Endothelial cell of umbilical vein (primary cell): Measurements from ENCODE around the gene CINP. TPM values are rescaled to one million over a fixed set of nuclear protein-coding genes. Genes with fewer than 3 reads are reported as not detected.

Experiments
- BruUV-seq: library from RNA; stranded (reverse); fragments of 400-500 nt; replicated peaks from 2 replicates; lab custom pipeline; 2021; lab: Mats Ljungman, UMichigan
- CTCF ChIA-PET: fragments of 300-600, 350-600 bp; sonication (Branson Sonifier 250); formaldehyde crosslinking; loops from one replicate; lab custom pipeline; 2021; ENCODE audit warnings: antibody characterized with exemption, inconsistent platforms; lab: Charles Lee
- POLR2A ChIA-PET: fragments of 300-600, 350-600 bp; sonication (Branson Sonifier 250); formaldehyde crosslinking; loops from one replicate; lab custom pipeline; 2021; ENCODE audit warnings: antibody characterized with exemption, inconsistent platforms; lab: Charles Lee
- DNase-seq: peaks from one replicate; pipeline ENCODE4 v3.0.0-alpha.2; 2011; ENCODE audit warnings: low read depth, low spot score
- FAIRE-seq: peaks from 2 replicates; lab custom pipeline; 2011; peaks lifted over from hg19 to GRCh38; lab: Jason Lieb, UNC
- H2AFZ ChIP-seq: 2 replicates; pipeline ENCODE4 v1.6.0; 2012; ENCODE audit warnings: low read depth, low read length, control low read depth, inconsistent platforms
- H3K27ac ChIP-seq: 2 replicates; pipeline ENCODE4 v1.5.1; 2011; ENCODE audit warnings: low read depth, mild to moderate bottlenecking, control low read depth, low read length, moderate library complexity; ENCODE audit not compliant: insufficient read depth
- H3K27me3 ChIP-seq, 2 experiments: 2 replicates each; pipeline versions ENCODE4 v1.6.0 to v1.6.1; 2011; ENCODE audit warnings: low read length in 2 of 2, mixed read lengths in 1 of 2; ENCODE audit not compliant: control insufficient read depth in 2 of 2, insufficient read depth in 2 of 2
- H3K36me3 ChIP-seq, 2 experiments: 2 replicates in 1 of 2; 3 replicates in 1 of 2; pipeline ENCODE4 v1.5.1; 2011; ENCODE audit warnings: low read length in 2 of 2, mild to moderate bottlenecking in 1 of 2, moderate library complexity in 1 of 2; ENCODE audit not compliant: control insufficient read depth in 2 of 2, insufficient read depth in 2 of 2; ENCODE audit errors: extremely low read depth in 1 of 2
- H3K4me1 ChIP-seq: 3 replicates; pipeline ENCODE4 v1.5.1; 2011; ENCODE audit warnings: mild to moderate bottlenecking, low read length; ENCODE audit not compliant: control insufficient read depth, insufficient read depth; ENCODE audit errors: extremely low read depth
- H3K4me2 ChIP-seq: 2 replicates; pipeline ENCODE4 v1.6.1; 2011; ENCODE audit warnings: low read length, control low read depth, mixed read lengths; ENCODE audit not compliant: insufficient read depth
- H3K4me3 ChIP-seq, 3 experiments: fragments of 200-600 bp in 1 of 3; sonication (generic), shearing (Covaris generic) in 1 of 3; replicated peaks in 1 of 3; 2 replicates each; pipeline ENCODE4 v1.5.1; 2011 to 2016; ENCODE audit warnings: control low read depth in 3 of 3, low read length in 3 of 3, mild to moderate bottlenecking in 2 of 3, inconsistent platforms in 1 of 3, low read depth in 1 of 3, moderate library complexity in 1 of 3; ENCODE audit not compliant: insufficient read depth in 1 of 3
- H3K79me2 ChIP-seq: 2 replicates; pipeline ENCODE4 v1.6.0; 2012; ENCODE audit warnings: low read length, inconsistent platforms; ENCODE audit not compliant: control insufficient read depth, insufficient read depth
- H3K9ac ChIP-seq: replicated peaks from 2 replicates; pipeline ENCODE3; 2011; ENCODE audit warnings: low read length, control low read depth; ENCODE audit not compliant: insufficient read depth; ENCODE audit errors: extremely low read depth
- H3K9me1 ChIP-seq: replicated peaks from 3 replicates; pipeline ENCODE4 v1.6.0; 2011; ENCODE audit warnings: mild to moderate bottlenecking, low read length; ENCODE audit not compliant: control insufficient read depth, insufficient read depth; ENCODE audit errors: extremely low read depth
- H3K9me3 ChIP-seq: replicated peaks from 2 replicates; pipeline ENCODE4 v1.5.1; 2012; ENCODE audit warnings: low read length, inconsistent platforms; ENCODE audit not compliant: control insufficient read depth, insufficient read depth
- H4K20me1 ChIP-seq: replicated peaks from 2 replicates; pipeline ENCODE3; 2011; ENCODE audit warnings: mild to moderate bottlenecking, low read length; ENCODE audit not compliant: control insufficient read depth, insufficient read depth; ENCODE audit errors: extremely low read depth
- FOS ChIP-seq: IDR thresholded peaks from 2 replicates; pipeline ENCODE4 v1.6.1; 2011; ENCODE audit warnings: mild to moderate bottlenecking, low read length, moderate library complexity, borderline replicate concordance; ENCODE audit not compliant: insufficient read depth
- GATA2 ChIP-seq: IDR thresholded peaks from 2 replicates; pipeline ENCODE4 v1.7.0; 2011; ENCODE audit warnings: low read depth, mild to moderate bottlenecking, moderate library complexity, mixed read lengths, low read length; ENCODE audit not compliant: insufficient read length, insufficient read depth
- JUN ChIP-seq: IDR thresholded peaks from 2 replicates; pipeline ENCODE4 v1.6.1; 2011; ENCODE audit warnings: borderline replicate concordance, low read depth; ENCODE audit not compliant: insufficient read length, insufficient read depth
- MAX ChIP-seq: IDR thresholded peaks from 2 replicates; pipeline ENCODE4 v1.6.1; 2011; ENCODE audit not compliant: insufficient read depth, insufficient read length
- MYC ChIP-seq: IDR thresholded peaks from one replicate; pipeline ENCODE4 v1.6.1; 2011; ENCODE audit warnings: mild to moderate bottlenecking, low read depth, low read length
- POLR2A ChIP-seq: IDR thresholded peaks from 2 replicates; pipeline ENCODE4 v1.6.1; 2012; ENCODE audit warnings: low read depth, mild to moderate bottlenecking, control low read depth, low read length
- POLR2AphosphoS5 ChIP-seq: IDR thresholded peaks from 2 replicates; pipeline ENCODE4 v1.6.1; 2012; ENCODE audit warnings: low read depth, mild to moderate bottlenecking, control low read depth, low read length, moderate library complexity; ENCODE audit not compliant: insufficient read depth
- dilution Hi-C: fragments of 300-500 bp; cut with MboI; formaldehyde crosslinking; loops from one replicate; pipeline ENCODE4 v1.15.0; 2019; ENCODE audit warnings: low sequenced_read_pairs; ENCODE audit not compliant: extremely low pct_ligation_motif_present
- intact Hi-C: fragments of 100-400 bp; cut with micrococcal nuclease; formaldehyde crosslinking; loops from one replicate; pipeline ENCODE4 v1.10.0; 2022
- polyA plus RNA-seq, 4 experiments: library from polyadenylated mRNA; depleted of rRNA in 3 of 4; stranded (reverse) in 3 of 4; unstranded in 1 of 4; fragments of >200 nt; gene quantifications; 2 replicates each; pipeline versions ENCODE4 v1.2.1 to v1.2.3, GENCODE V29; 2011 to 2012; ENCODE audit warnings: missing spikeins in 1 of 4
- total RNA-seq: library from RNA; stranded (reverse); gene quantifications from 2 replicates; pipeline ENCODE4 v1.2.3, GENCODE V29; 2021
- TF ChIP-seq, protein P1 (sequence below), 2 donors: IDR thresholded peaks; 1 replicate in 1 of 2; 2 replicates in 1 of 2; pipeline ENCODE4 v1.5.1; 2011; ENCODE audit warnings: low read length in 2 of 2, mild to moderate bottlenecking in 2 of 2, moderate library complexity in 2 of 2, control low read depth in 1 of 2, inconsistent platforms in 1 of 2, low read depth in 1 of 2; ENCODE audit not compliant: insufficient read depth in 1 of 2; ENCODE audit errors: extremely low read depth in 1 of 2

Gene CINP
- total and polyA plus RNA-seq, 2 donors (not counting 3 experiments of a cell fraction or from before 2014, with no cell fraction given) = 44.0 to 79.1 TPM

- Histone ChIP-seq H2AFZ (peak overlapping the region; percentile 91), H3K27me3 (no peaks in the 10 kb centered on the region), H3K4me2 (peak overlapping the region; percentile 38), H3K27ac (no peak overlapping the region), H3K4me3 (peak overlapping the region; percentile 9 to 54 (median 31)), H3K9me1 (no peaks in the 10 kb centered on the region), H3K36me3 (no peaks in the 10 kb centered on the region), H4K20me1 (no peaks in the 10 kb centered on the region), H3K9me3 (no peaks in the 10 kb centered on the region), H3K79me2 (peaks cover 5% of the 10 kb centered on the region), H3K4me1 (peaks cover 25% of the 10 kb centered on the region), H3K9ac (peak overlapping the region; percentile 4)
- dilution Hi-C loops (no loop called here), intact Hi-C loops (loop anchor here (2.0 to 10.0 kb wide), 2 partner anchors 356 to 552 kb away; partner anchors contain the start of gene PPP2R5C)
- POLR2A ChIA-PET = interaction anchor here (0.6 kb wide), 1 partner anchor 133 kb away, joined by 3 read pairs; no protein-coding TSS in a partner anchor
- CTCF ChIA-PET = interaction anchor here (0.6 to 2.3 kb wide), 18 partner anchors 12 to 265 kb away, joined by 3 to 10 read pairs (median 4); partner anchors contain the start of genes ANKRD9 and MOK
- TF ChIP-seq JUN (no peak), POLR2AphosphoS5 (peak; percentile 39), POLR2A (peak; percentile 39), FOS (no peak), GATA2 (no peak), MAX (no peak), MYC (no peak)
- TF ChIP-seq, protein P1, sequence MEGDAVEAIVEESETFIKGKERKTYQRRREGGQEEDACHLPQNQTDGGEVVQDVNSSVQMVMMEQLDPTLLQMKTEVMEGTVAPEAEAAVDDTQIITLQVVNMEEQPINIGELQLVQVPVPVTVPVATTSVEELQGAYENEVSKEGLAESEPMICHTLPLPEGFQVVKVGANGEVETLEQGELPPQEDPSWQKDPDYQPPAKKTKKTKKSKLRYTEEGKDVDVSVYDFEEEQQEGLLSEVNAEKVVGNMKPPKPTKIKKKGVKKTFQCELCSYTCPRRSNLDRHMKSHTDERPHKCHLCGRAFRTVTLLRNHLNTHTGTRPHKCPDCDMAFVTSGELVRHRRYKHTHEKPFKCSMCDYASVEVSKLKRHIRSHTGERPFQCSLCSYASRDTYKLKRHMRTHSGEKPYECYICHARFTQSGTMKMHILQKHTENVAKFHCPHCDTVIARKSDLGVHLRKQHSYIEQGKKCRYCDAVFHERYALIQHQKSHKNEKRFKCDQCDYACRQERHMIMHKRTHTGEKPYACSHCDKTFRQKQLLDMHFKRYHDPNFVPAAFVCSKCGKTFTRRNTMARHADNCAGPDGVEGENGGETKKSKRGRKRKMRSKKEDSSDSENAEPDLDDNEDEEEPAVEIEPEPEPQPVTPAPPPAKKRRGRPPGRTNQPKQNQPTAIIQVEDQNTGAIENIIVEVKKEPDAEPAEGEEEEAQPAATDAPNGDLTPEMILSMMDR (IDR thresholded peaks at IDR 0.05; ENCODE audit: extremely low read depth in 1 of 2, insufficient read depth in 1 of 2, low read depth in 1 of 2, low read length in 2 of 2) = peak; percentile 76 to 85
- peak; percentile 97 for FAIRE-seq
- BruUV-seq = no TSS peak
- DNase-seq = peak; percentile 93
Measured at GRCh38 chr14:102316743-102317563, 45.7 kb downstream of the CINP start.
